ENCODE measurements around the gene RNF17.

DNA sequence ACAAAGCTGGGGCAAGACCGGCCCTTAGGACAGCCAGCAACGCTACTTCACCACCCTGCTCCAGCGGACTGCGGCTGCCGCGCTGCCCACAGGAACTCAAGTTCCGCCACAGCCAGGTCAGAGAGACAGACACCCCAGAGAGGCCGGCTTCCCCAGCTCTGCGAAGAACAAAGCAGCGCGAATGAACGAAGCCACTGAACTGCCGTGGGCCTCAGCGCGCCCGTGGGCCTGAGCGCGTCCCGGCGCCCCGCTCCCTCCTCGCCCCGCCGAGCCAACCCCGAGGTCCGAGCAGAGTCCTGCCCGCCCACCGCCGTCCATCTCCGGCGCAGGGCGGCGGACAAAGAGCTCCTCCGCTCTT lies 158.4 kb downstream of the RNF17 start:
- TF ChIP-seq FOXA1 (IDR thresholded peaks at IDR 0.05) (no peak), CTBP1 (IDR thresholded peaks at IDR 0.05; ENCODE audit: borderline replicate concordance) (no peak)

All from HEK293T (cell line).